ENCODE data around the gene KRTAP10-11.
"Not testable (repeated sequence)": the region's sequence is repeated elsewhere in the genome, so short reads cannot be mapped to it uniquely, and the experiment has no call there.

The KRTAP10-11 gene

GRCh38 chr21:44666401-44667320 is 20.4 kb downstream of the KRTAP10-11 start, which contains the start of gene KRTAP12-2:
TSS of gene KRTAP12-2 (minus strand) at chr21:44666927. CDS start at chr21:44666886, 41 bp downstream.
- no peak for DNase-seq (ENCODE audit: low read depth)

GRCh38 chr21:44667612-44668011 is 21.4 kb downstream of the KRTAP10-11 start:
- DNase-seq (ENCODE audit: low read depth) = no peak

- no peak for DNase-seq (ENCODE audit: low read depth)
Observed at GRCh38 chr21:44670642-44671432, 24.6 kb downstream of the KRTAP10-11 start.

GRCh38 chr21:44671911-44672310 is 25.7 kb downstream of the KRTAP10-11 start:
- no peak for DNase-seq (ENCODE audit: low read depth)

- no peak for DNase-seq (ENCODE audit: low read depth)
Observed at GRCh38 chr21:44677881-44678280, 31.7 kb downstream of the KRTAP10-11 start.

- no peak for DNase-seq (ENCODE audit: low read depth)
Observed at GRCh38 chr21:44681152-44681551, 34.9 kb downstream of the KRTAP10-11 start.

- DNase-seq (ENCODE audit: low read depth) = no peak
Observed at GRCh38 chr21:44681861-44682579, 35.8 kb downstream of the KRTAP10-11 start, which contains the start of gene KRTAP12-1. TSS of gene KRTAP12-1 (minus strand) at chr21:44682163. CDS start at chr21:44682123, 40 bp downstream.

- DNase-seq (ENCODE audit: low read depth) = no peak
Observed at GRCh38 chr21:44682580-44683151, 36.5 kb downstream of the KRTAP10-11 start.

- DNase-seq (ENCODE audit: low read depth) = no peak
Observed at GRCh38 chr21:44684077-44684476, 37.9 kb downstream of the KRTAP10-11 start.

- DNase-seq (ENCODE audit: low read depth) = no peak
Observed at GRCh38 chr21:44684483-44684882, 38.3 kb downstream of the KRTAP10-11 start.

GRCh38 chr21:44685050-44685449 is 38.8 kb downstream of the KRTAP10-11 start:
- not testable (repeated sequence) for DNase-seq (ENCODE audit: low read depth)

- DNase-seq (ENCODE audit: low read depth) = no peak
Observed at GRCh38 chr21:44686000-44686781, 40.0 kb downstream of the KRTAP10-11 start.

GRCh38 chr21:44686843-44687561 is 40.8 kb downstream of the KRTAP10-11 start:
- no peak for DNase-seq (ENCODE audit: low read depth)

GRCh38 chr21:44687671-44688070 is 41.5 kb downstream of the KRTAP10-11 start:
- no peak for DNase-seq (ENCODE audit: low read depth)

GRCh38 chr21:44689740-44690139 is 43.5 kb downstream of the KRTAP10-11 start:
- not testable (repeated sequence) for DNase-seq (ENCODE audit: low read depth)

GRCh38 chr21:44691686-44692085 is 45.5 kb downstream of the KRTAP10-11 start:
- no peak for DNase-seq (ENCODE audit: low read depth)

- no peak for DNase-seq (ENCODE audit: low read depth)
Observed at GRCh38 chr21:44692798-44693512, 46.7 kb downstream of the KRTAP10-11 start.

- no peak for DNase-seq (ENCODE audit: low read depth)
Observed at GRCh38 chr21:44694776-44695175, 48.6 kb downstream of the KRTAP10-11 start.

- DNase-seq (ENCODE audit: low read depth) = no peak
Observed at GRCh38 chr21:44695184-44695583, 49.0 kb downstream of the KRTAP10-11 start.

Measured in activated gamma-delta T cell treated with anti-CD3 and anti-CD28 coated beads, Interleukin-2, amount 50 U/mL, for 16 hours (primary cell).